Amygdala (tissue), 56 donors: Measurements from ENCODE around the gene CMKLR1.

ENCODE experiments used
- DNase-seq, 56 donors: peaks; one replicate each; lab custom pipeline; 2025; lab: John Stamatoyannopoulos, UW

The CMKLR1 gene

GRCh38 chr12:108340037-108340436 lies 926 bp upstream of the CMKLR1 start:
- DNase-seq: peak in 5 of 56 donors; percentile 12 to 29 (median 19)

GRCh38 chr12:108337235-108338223 lies 1.6 kb downstream of the CMKLR1 start:
- peak in 4 of 56 donors; percentile 13 to 23 (median 18) for DNase-seq

- no peak for DNase-seq
Observed at GRCh38 chr12:108335349-108336119, 3.6 kb downstream of the CMKLR1 start.

- DNase-seq: no peak
Observed at GRCh38 chr12:108333898-108334699, 5.0 kb downstream of the CMKLR1 start.

- peak in 24 of 56 donors; percentile 6 to 66 (median 24) for DNase-seq
Observed at GRCh38 chr12:108332791-108333382, 6.2 kb downstream of the CMKLR1 start.

- no peak for DNase-seq
Observed at GRCh38 chr12:108328420-108328819, 10.7 kb downstream of the CMKLR1 start.

- no peak for DNase-seq
Observed at GRCh38 chr12:108327621-108328344, 11.3 kb downstream of the CMKLR1 start.

- no peak for DNase-seq
Observed at GRCh38 chr12:108326254-108326750, 12.8 kb downstream of the CMKLR1 start.

- no peak for DNase-seq
Observed at GRCh38 chr12:108325549-108325948, 13.6 kb downstream of the CMKLR1 start.

- DNase-seq: no peak
Observed at GRCh38 chr12:108325018-108325358, 14.1 kb downstream of the CMKLR1 start.

GRCh38 chr12:108324351-108325017 lies 14.6 kb downstream of the CMKLR1 start:
- DNase-seq: peak in 2 of 56 donors; percentile 16 to 27

GRCh38 chr12:108323581-108323980 lies 15.5 kb downstream of the CMKLR1 start:
- no peak for DNase-seq

GRCh38 chr12:108322998-108323397 lies 16.1 kb downstream of the CMKLR1 start:
- no peak for DNase-seq

GRCh38 chr12:108321688-108322087 lies 17.4 kb downstream of the CMKLR1 start:
- DNase-seq: no peak

GRCh38 chr12:108320507-108321293 lies 18.4 kb downstream of the CMKLR1 start:
- DNase-seq: no peak

- DNase-seq: no peak
Observed at GRCh38 chr12:108319277-108320234, 19.6 kb downstream of the CMKLR1 start.
